ENCODE measurements around the gene AQP5.

GRCh38 chr12:49978125-49978524 is 16.5 kb downstream of the AQP5 start:
- no peak for TF ChIP-seq CTCF (IDR thresholded peaks at IDR 0.05)
- no peak for TF ChIP-seq POLR2A (IDR thresholded peaks at IDR 0.05)
